Heart right ventricle (tissue), 16 donors: ENCODE data around the gene PSMD5. TPM values are rescaled to one million over a fixed set of nuclear protein-coding genes. Genes with fewer than 3 reads are reported as not detected.

ENCODE experiments used
- ATAC-seq, 8 donors: fragments of 200-7000 bp; cut with Tn5 transposase; one replicate each; pipeline ENCODE4 v1.9.1; 2020; ENCODE audit warnings: mild to moderate bottlenecking in 8 of 8, moderate library complexity in 8 of 8, moderate number of reproducible peaks in 1 of 8
- DNase-seq, 2 donors: peaks; one replicate each; pipeline ENCODE4 v3.0.0-alpha.2; 2020
- H3K27ac ChIP-seq, 10 donors: fragments of 200-600 bp; sonication (generic) in 2 of 10; one replicate each; pipeline versions ENCODE4 v1.5.0 to v1.8.0; 2020 to 2022; ENCODE audit warnings: mild to moderate bottlenecking in 3 of 10
- H3K27me3 ChIP-seq, 7 donors: fragments of 200-600 bp; one replicate each; pipeline ENCODE4 v1.8.0; 2021 to 2022; ENCODE audit warnings: mild to moderate bottlenecking in 2 of 7
- H3K36me3 ChIP-seq, 9 donors: fragments of 200-600 bp; sonication (generic) in 1 of 9; one replicate each; pipeline versions ENCODE4 v1.5.0 to v1.8.0; 2020 to 2022; ENCODE audit warnings: mild to moderate bottlenecking in 2 of 9
- H3K4me1 ChIP-seq, 9 donors: fragments of 200-600 bp; sonication (generic) in 1 of 9; one replicate each; pipeline versions ENCODE4 v1.5.0 to v1.8.0; 2020 to 2022; ENCODE audit warnings: mild to moderate bottlenecking in 4 of 9
- H3K4me3 ChIP-seq, 10 donors: fragments of 200-600 bp; sonication (generic) in 2 of 10; one replicate each; pipeline versions ENCODE4 v1.5.0 to v1.8.0; 2020 to 2022; ENCODE audit warnings: mild to moderate bottlenecking in 7 of 10, moderate library complexity in 2 of 10
- H3K9me3 ChIP-seq, 11 donors: fragments of 200-600 bp in 10 of 11; sonication (generic) in 2 of 11; one replicate each; pipeline versions ENCODE4 v1.5.0 to v1.8.0; 2013 to 2022; ENCODE audit warnings: mild to moderate bottlenecking in 2 of 11, control low read depth in 1 of 11, moderate library complexity in 1 of 11
- CTCF ChIP-seq, 9 donors: fragments of 200-600 bp; sonication (generic) in 2 of 9; IDR thresholded peaks; one replicate each; pipeline versions ENCODE4 v1.5.0 to v1.8.0; 2021 to 2022; ENCODE audit warnings: antibody characterized with exemption in 9 of 9, mild to moderate bottlenecking in 5 of 9, moderate library complexity in 1 of 9
- WGBS, 2 donors: extraction: QIAGEN DNeasy Blood & Tissue Kit; methylation state at CpG; one replicate each; pipeline ENCODE4 v1.1.7; 2013; ENCODE audit warnings: inconsistent platforms in 1 of 2; 5-methylcytosine and 5-hydroxymethylcytosine counted together
- intact Hi-C, 10 donors: fragments of 100-400 bp; cut with DNase I; formaldehyde crosslinking; loops; one replicate each; pipeline versions ENCODE4 v1.11.1 to v1.14.2; 2022
- polyA plus RNA-seq, 2 donors: library from polyadenylated mRNA; stranded (reverse); fragments of 200-250 nt; gene quantifications; one replicate each; pipeline ENCODE4 v1.2.3, GENCODE V29; 2013
- total RNA-seq, 10 donors: library from RNA; stranded (reverse); fragmentation: NEBNext Ultra II Directional in 3 of 10; extraction: Animal tissue kit (Norgen Biotek cat#: 25700) in 3 of 10; gene quantifications; one replicate each; pipeline versions ENCODE4 v1.2.1 to v1.2.4, GENCODE V29; 2021 to 2023
- donor health status: Arrhythmogenic right ventricular cardiomyopathy.
- donor health status: ischemic (EF 13 %, LVEDD 7.1; RV severe dilation, severe dysfunction).
- donor health status: healthy with polysubstance abuse.
- donor health status: DM: no; HTN: yes; CAD: no.
- donor health status: DM: no; HTN: no; CAD: no.
- donor health status: ischemic (EF 25% LVEDD 6.9; RV normal size, moderate dysfunction).
- donor health status: ischemic (EF 25% LVEDD 5.7; RV mildly dilated, moderate dysfunction).
- donor health status: healthy.
- donor health status: DM: yes; HTN: yes; CAD: no.
- donor health status: Ischemic cardiomyopathy.
- donor health status: ischemic (EF 35%, LVEDD 5.7; RV mildly dilated, moderate dysfunction).
- donor health status: nonischemic (EF 11% LVEDD 7.7; RV severe dilation, severe dysfunction).
- donor health status: DM: yes; HTN: yes; CAD: no.
- donor health status: PGD.
- donor health status: ischemic (EF 29% LVEDD 5.4; RV normal size, mild dysfunction).
- donor health status: nonischemic (EF 23%, LVEDD 6.1; RV moderate dilation, normal function).

Gene PSMD5
- total and polyA plus RNA-seq, 12 donors = 7.7 to 22.8 (median 14.3) TPM

DNA sequence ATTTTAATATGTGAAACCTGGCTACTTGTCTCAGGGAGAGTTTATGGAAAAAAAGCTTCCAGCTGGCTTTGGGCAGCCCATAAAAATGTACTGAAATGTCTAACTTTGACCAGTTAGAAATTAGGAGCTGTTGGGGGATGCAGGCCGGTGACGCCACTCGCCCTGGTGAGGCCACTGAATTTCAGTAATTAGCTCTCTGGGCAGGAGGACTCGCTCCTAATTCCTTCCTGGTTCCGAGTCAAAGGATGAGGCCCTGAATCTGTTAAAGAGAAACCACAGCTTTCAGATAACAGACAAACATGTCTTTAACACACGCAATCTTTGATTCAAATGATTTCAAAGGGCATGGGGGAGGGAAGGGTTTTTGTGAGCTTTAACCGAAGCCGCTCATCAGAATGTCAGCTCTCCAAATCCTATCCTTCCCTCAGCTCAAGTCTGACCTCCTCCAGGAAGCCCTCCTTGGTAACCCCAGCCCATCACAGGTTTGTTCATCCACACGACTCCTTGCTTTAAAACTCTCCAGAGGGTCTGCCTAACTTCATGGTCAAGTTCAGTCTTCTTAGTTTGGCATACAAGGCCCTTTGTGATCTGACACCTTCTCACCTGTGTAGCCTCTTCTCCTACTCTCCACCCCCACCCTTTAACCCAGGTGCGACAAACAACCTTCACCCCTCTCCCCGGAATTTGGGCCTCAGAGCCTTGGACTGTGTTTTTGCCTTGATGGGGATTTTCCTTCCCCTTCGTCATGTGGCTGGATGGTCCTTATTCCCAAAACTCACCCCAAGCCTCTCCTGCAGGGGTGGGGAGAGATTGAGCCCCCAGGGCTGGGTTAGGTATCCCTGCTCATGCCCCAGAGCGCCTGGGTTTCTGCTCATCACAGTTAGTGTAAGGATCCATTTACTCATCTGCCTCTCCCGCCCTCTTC is 47.9 kb upstream of the PSMD5 start:
- no peaks in the 10 kb centered on the region for H3K36me3 ChIP-seq
- ATAC-seq (no peak), DNase-seq (no peak)
- intact Hi-C loops = no loop called here
- 80 to 81% methylated on average over 14 of the region's 14 CpGs for WGBS, 2 donors
- H3K4me1 ChIP-seq = peaks cover 0 to 45% (median 13%) of the 10 kb centered on the region in 9 donors
- H3K9me3 ChIP-seq = no peaks in the 10 kb centered on the region
- TF ChIP-seq CTCF (IDR thresholded peaks at IDR 0.05) = no peak
- no peak overlapping the region for H3K4me3 ChIP-seq
- no peaks in the 10 kb centered on the region for H3K27me3 ChIP-seq
- peak overlapping the region in 3 of 10 donors; percentile 13 to 81 (median 28) for H3K27ac ChIP-seq

GRCh38 chr9:120889606-120890271 is 47.0 kb upstream of the PSMD5 start:
- ATAC-seq (no peak), DNase-seq (no peak)
- no peak for TF ChIP-seq CTCF (IDR thresholded peaks at IDR 0.05)
- peak overlapping the region in 3 of 10 donors; percentile 13 to 81 (median 28) for H3K27ac ChIP-seq
- H3K36me3 ChIP-seq = no peaks in the 10 kb centered on the region
- H3K4me1 ChIP-seq = peaks cover 0 to 46% (median 12%) of the 10 kb centered on the region in 9 donors
- no peak overlapping the region for H3K4me3 ChIP-seq
- H3K9me3 ChIP-seq = no peaks in the 10 kb centered on the region
- no peaks in the 10 kb centered on the region for H3K27me3 ChIP-seq
- intact Hi-C loops = no loop called here
- WGBS, 2 donors = 100% methylated on average over 1 of the region's 1 CpG

DNA sequence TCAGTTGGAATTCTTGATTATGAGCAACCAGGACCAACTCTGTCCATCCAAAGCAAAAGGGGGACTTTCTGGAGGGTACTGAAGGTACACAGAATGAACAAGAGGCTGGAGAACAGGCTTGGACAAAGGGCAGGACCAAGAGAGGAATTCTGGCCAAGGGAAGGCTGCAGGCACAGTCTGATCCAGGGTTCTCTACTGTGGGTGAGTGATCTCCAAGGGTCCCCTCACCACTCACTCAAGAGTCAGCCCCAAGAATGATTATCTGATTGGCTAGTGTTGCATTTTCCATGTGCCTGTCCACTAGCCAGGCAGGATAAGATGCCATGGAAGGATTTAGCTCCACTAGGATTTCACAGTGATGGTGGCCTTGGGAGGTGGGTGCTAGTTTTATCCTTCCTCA is 45.9 kb upstream of the PSMD5 start:
- intact Hi-C loops = no loop called here
- H3K4me1 ChIP-seq = peaks cover 0 to 41% (median 9%) of the 10 kb centered on the region in 9 donors
- ATAC-seq (no peak), DNase-seq (no peak)
- no peaks in the 10 kb centered on the region for H3K36me3 ChIP-seq
- TF ChIP-seq CTCF (IDR thresholded peaks at IDR 0.05) = no peak
- no peaks in the 10 kb centered on the region for H3K9me3 ChIP-seq
- no peak overlapping the region for H3K27ac ChIP-seq
- no peaks in the 10 kb centered on the region for H3K27me3 ChIP-seq
- no peak overlapping the region for H3K4me3 ChIP-seq

GRCh38 chr9:120886490-120886967 is 43.8 kb upstream of the PSMD5 start:
- H3K27me3 ChIP-seq = no peaks in the 10 kb centered on the region
- H3K9me3 ChIP-seq = no peaks in the 10 kb centered on the region
- H3K4me3 ChIP-seq = no peak overlapping the region
- intact Hi-C loops = no loop called here
- peaks cover 0 to 21% (median 9%) of the 10 kb centered on the region in 9 donors for H3K4me1 ChIP-seq
- DNase-seq (peak in 1 of 2 donors; percentile 30), ATAC-seq (peak in 7 of 8 donors; percentile 39 to 82 (median 67))
- H3K27ac ChIP-seq = peak overlapping the region in 3 of 10 donors; percentile 10 to 36 (median 15)
- H3K36me3 ChIP-seq = no peaks in the 10 kb centered on the region
- 78 to 79% methylated on average over 8 of the region's 8 CpGs for WGBS, 2 donors
- no peak for TF ChIP-seq CTCF (IDR thresholded peaks at IDR 0.05)
